ENCODE data around the gene FAM50B. TPM values are rescaled to one million over a fixed set of nuclear protein-coding genes. Genes with fewer than 3 reads are reported as not detected.

FAM50B gene
- total RNA-seq, 1 donor from 2014 or later: 9.1 TPM

DNA sequence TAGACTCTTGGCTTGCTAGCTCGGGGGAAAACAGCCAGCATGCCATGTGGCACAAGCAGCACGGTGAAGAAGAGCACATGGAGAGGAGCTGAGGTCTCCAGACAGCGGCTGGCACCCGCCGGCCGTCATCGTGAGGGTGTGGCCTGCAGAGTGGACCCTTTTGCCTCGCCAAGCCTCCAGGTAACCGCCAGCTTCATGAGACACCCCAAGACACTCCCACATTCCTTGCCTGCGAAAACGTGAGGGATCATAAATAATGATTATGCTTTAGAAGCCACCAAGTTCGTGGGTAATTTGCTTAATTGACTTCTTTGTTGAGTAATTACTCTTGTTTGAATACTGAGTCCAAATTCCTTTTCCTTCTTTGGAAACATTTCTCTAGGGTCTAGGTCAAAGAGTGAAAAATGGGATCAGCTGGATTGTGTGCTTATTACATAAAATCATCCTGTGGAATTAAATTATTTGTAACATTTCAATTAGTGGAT is 23.2 kb downstream of the FAM50B start:
- H3K36me3 Mint-ChIP-seq (ENCODE audit: low read depth): no peaks in the 10 kb centered on the region
- H3K4me3 Mint-ChIP-seq: no peak overlapping the region
- peaks cover 17% of the 10 kb centered on the region for H3K27me3 Mint-ChIP-seq (ENCODE audit: insufficient read depth)
- H3K4me1 Mint-ChIP-seq (ENCODE audit: low read depth): peaks cover 13% of the 10 kb centered on the region
- intact Hi-C loops (cut with micrococcal nuclease): no loop called here
- DNase-seq (ENCODE audit: low spot score): no peak
- no peak overlapping the region for H3K27ac Mint-ChIP-seq
- H3K9me3 Mint-ChIP-seq: peaks cover 3% of the 10 kb centered on the region

DNA sequence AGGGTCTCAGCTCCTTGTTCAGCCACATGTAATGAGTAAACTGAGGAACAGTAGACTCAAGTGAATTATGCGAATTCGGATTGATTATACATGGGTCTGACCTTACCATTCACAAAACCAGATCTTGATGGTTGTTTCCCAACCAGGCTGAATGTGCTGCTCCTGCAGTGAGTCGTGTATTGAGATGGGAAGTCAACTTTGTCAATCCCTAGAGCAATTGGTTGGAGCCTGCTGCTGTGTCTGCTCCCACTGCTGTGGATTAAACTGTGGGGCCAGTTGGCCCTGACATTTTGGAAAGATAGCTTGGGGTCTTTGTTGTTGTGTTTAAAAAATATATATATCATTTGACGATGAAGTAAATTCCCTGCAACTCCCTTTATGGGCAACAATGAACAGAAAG is 23.9 kb downstream of the FAM50B start:
- peaks cover 3% of the 10 kb centered on the region for H3K9me3 Mint-ChIP-seq
- DNase-seq (ENCODE audit: low spot score): no peak
- no peak overlapping the region for H3K27ac Mint-ChIP-seq
- H3K4me3 Mint-ChIP-seq: no peak overlapping the region
- intact Hi-C loops (cut with micrococcal nuclease): no loop called here
- peaks cover 7% of the 10 kb centered on the region for H3K4me1 Mint-ChIP-seq (ENCODE audit: low read depth)
- no peaks in the 10 kb centered on the region for H3K36me3 Mint-ChIP-seq (ENCODE audit: low read depth)
- H3K27me3 Mint-ChIP-seq (ENCODE audit: insufficient read depth): peaks cover 17% of the 10 kb centered on the region

DNA sequence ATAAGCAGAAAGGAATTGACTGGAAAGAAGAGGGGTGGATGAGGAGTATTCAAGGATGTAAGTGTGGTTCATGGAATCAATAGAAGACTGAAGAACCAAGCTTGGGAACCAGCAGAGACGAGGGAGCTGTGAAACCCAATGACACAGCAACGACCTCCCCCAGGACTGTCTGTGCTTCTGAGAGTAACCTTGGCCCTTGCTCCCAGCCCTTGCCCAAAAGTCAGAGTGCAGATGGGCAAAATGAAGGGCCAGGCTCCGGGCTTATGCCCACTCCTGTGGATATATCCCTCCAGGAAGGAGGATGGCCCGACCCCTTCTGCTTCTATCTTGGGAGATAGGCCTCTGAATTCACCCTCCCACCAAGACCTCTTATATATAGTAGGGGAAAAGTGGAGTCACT is 24.9 kb downstream of the FAM50B start:
- peaks cover 17% of the 10 kb centered on the region for H3K27me3 Mint-ChIP-seq (ENCODE audit: insufficient read depth)
- H3K4me1 Mint-ChIP-seq (ENCODE audit: low read depth): no peaks in the 10 kb centered on the region

DNA sequence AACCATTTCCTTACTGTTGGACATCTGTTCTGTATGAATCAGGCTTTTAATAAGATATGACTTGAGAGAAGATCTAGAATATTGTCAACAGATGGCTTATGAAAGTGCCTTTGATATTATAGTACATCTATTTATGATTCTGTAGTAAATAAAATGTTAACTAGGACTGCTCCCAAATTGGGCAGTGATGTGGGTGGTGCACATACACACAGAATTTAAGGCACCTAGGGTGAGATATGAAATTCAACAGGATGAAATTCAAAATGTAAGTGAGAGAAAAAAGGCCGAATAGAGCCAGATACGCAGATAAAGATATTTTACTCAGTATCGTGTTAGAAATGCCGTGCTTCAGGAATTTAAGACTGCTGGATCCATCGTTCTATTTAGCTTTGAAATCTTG is 26.3 kb downstream of the FAM50B start:
- Mint-ChIP-seq H3K4me1 (ENCODE audit: low read depth) (no peaks in the 10 kb centered on the region), H3K27me3 (ENCODE audit: insufficient read depth) (peaks cover 17% of the 10 kb centered on the region), H3K27ac (no peak overlapping the region), H3K4me3 (no peak overlapping the region), H3K9me3 (no peaks in the 10 kb centered on the region), H3K36me3 (ENCODE audit: low read depth) (no peaks in the 10 kb centered on the region)
- DNase-seq (ENCODE audit: low spot score): no peak
- intact Hi-C loops (cut with micrococcal nuclease): no loop called here

More for the DNA sequence above, 24.9 kb downstream of the FAM50B start:
- H3K36me3 Mint-ChIP-seq (ENCODE audit: low read depth): no peaks in the 10 kb centered on the region
- no peak for DNase-seq (ENCODE audit: low spot score)
- H3K4me3 Mint-ChIP-seq: no peak overlapping the region
- intact Hi-C loops (cut with micrococcal nuclease): no loop called here
- no peaks in the 10 kb centered on the region for H3K9me3 Mint-ChIP-seq
- H3K27ac Mint-ChIP-seq: no peak overlapping the region

DNA sequence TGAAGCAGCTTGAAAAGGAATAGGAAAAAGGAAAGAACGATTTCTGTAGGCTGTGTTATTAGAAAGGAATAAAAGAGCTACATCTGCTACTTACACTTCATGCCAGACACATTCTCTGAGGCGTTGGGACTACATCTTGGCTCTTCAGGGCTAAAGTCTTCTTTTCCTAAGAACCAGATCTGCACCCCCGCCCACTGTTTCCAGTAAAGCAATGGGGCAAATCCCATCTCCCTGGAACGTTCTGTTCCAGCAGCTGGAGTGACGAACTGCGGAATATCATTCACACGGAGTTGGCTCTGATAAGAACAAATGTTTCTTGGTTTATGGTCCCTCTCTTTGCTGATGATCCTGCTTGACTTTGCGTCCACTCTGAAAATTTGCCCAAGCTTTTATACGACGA is 26.9 kb downstream of the FAM50B start:
- Mint-ChIP-seq H3K4me3 (no peak overlapping the region), H3K36me3 (ENCODE audit: low read depth) (no peaks in the 10 kb centered on the region), H3K4me1 (ENCODE audit: low read depth) (no peaks in the 10 kb centered on the region), H3K9me3 (no peaks in the 10 kb centered on the region), H3K27me3 (ENCODE audit: insufficient read depth) (peaks cover 17% of the 10 kb centered on the region), H3K27ac (no peak overlapping the region)
- DNase-seq (ENCODE audit: low spot score): no peak
- intact Hi-C loops (cut with micrococcal nuclease): no loop called here

DNA sequence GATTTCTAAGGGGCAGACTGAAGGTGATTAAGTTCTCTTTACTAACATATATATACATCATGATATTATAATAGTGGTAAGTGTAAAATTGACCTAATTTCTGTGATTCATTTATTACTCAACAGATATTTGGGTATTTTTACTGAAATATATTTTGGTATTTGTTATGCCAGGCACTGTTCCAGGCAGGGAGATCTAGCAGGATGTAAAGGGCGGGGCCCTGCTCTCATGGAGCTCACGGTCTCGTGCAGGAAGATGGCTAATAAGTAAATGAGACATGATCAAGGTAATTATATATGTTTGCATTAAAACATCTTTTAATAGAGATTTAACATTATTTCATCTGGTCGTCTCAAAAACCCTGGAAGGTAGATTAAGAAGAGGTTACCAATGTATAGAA is 27.7 kb downstream of the FAM50B start:
- no peak for DNase-seq (ENCODE audit: low spot score)
- Mint-ChIP-seq H3K27me3 (ENCODE audit: insufficient read depth) (peaks cover 17% of the 10 kb centered on the region), H3K36me3 (ENCODE audit: low read depth) (no peaks in the 10 kb centered on the region), H3K9me3 (no peaks in the 10 kb centered on the region), H3K27ac (no peak overlapping the region), H3K4me3 (no peak overlapping the region), H3K4me1 (ENCODE audit: low read depth) (no peaks in the 10 kb centered on the region)
- intact Hi-C loops (cut with micrococcal nuclease): no loop called here

DNA sequence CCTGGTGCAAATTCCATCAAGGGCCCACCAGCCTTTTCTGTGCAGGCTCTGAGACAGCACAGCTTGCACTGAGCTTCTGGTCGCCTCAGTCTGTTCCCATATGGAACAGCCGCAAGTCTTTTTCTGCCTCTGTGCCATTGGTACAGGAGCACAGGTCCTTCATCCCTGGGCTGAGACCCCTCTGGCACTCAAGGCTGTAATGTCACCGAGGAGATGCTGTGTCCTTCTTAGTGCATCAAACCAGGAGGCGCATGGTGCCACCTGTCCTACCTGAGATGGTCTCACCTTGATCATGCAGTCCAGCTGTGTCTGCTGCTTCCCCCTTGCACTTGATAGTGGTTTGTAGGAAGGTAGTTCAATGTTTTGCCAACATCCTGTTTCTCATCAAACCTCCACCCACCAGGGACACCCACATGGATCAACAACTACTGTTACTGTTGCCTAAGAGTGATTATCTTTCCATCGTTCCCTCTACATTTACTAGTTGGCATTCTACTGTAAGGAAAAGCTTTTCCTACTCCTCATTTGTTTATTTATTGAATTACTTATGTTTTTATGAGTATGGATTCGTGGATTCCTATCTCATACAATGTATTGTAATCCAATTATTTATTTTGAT is 29.0 kb downstream of the FAM50B start:
- no peak for DNase-seq (ENCODE audit: low spot score)
- intact Hi-C loops (cut with micrococcal nuclease): no loop called here
- no peaks in the 10 kb centered on the region for H3K9me3 Mint-ChIP-seq
- no peaks in the 10 kb centered on the region for H3K36me3 Mint-ChIP-seq (ENCODE audit: low read depth)
- H3K27ac Mint-ChIP-seq: no peak overlapping the region
- H3K4me3 Mint-ChIP-seq: no peak overlapping the region
- H3K4me1 Mint-ChIP-seq (ENCODE audit: low read depth): no peaks in the 10 kb centered on the region
- peaks cover 12% of the 10 kb centered on the region for H3K27me3 Mint-ChIP-seq (ENCODE audit: insufficient read depth)

DNA sequence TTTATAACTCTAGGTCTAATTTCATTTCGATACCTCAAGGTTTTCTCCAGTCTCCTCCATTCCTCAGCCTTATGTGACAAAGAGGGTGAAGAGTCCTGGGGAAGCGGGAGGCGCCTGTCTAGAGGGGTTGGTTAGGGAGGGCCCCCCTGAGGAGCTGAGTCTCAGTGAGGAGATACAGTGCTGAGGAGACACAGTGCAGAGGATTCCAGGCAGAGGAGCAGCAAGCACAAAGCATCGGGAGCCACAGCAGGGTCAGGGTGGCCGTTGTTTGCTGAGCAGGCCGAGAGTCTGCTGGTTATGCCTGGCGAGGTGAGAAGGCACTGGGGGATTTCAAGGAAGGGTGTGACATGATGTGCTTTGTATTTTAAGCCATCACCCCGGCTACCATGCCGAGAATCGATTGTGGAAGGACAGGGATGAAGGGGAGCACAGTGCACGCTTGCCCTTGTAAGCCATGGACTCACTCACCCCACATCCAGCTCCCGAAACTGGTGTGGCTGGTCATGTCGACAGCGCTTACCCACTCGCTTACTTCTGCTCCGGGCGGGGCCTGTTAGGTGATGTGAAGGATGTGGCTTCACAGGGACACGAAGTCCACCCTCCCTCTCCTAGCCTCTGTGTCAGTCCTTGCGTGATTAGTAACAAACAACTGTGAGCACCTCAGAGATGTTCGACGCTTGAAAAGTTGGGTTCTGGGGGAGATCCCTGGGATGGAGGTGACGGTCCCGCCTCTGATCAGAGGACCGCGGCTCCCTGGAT is 30.2 kb downstream of the FAM50B start:
- Mint-ChIP-seq H3K4me3 (no peak overlapping the region), H3K36me3 (ENCODE audit: low read depth) (no peaks in the 10 kb centered on the region), H3K27ac (no peak overlapping the region), H3K27me3 (ENCODE audit: insufficient read depth) (peaks cover 12% of the 10 kb centered on the region), H3K4me1 (ENCODE audit: low read depth) (no peaks in the 10 kb centered on the region), H3K9me3 (no peaks in the 10 kb centered on the region)
- intact Hi-C loops (cut with micrococcal nuclease): no loop called here
- DNase-seq (ENCODE audit: low spot score): no peak

DNA sequence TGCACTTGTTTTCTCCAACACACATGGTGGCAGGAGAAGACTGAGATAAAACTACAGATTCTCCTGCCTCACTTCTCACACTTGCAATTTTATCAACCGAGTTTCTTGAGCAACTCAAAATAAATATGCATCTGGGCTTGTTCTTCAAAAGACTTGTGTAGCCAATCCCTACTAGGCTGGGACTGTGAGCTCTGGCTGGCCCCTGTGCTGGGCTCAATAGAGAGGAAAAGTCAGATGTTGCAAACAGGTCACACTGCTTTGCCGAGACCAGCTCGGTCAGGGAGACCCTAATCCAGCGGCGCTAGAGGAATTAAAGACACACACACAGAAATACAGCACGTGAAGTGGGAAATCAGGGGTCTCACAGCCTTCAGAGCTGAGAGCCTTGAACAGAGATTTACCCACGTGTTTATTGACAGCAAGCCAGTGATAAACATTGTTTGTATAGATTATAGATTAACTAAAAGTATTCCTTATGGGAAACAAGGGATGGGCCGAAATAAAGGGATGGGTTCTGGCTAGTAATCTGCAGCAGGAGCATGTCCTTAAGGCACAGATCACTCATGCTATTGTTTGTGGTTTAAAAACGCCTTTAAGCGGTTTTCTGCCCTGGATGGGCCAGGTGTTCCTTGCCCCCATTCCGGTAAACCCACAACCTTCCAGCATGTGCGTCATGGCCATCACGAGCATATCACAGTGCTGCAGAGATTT is 32.7 kb downstream of the FAM50B start:
- H3K4me1 Mint-ChIP-seq (ENCODE audit: low read depth): no peaks in the 10 kb centered on the region
- H3K4me3 Mint-ChIP-seq: no peak overlapping the region
- H3K9me3 Mint-ChIP-seq: no peaks in the 10 kb centered on the region
- H3K36me3 Mint-ChIP-seq (ENCODE audit: low read depth): no peaks in the 10 kb centered on the region
- peaks cover 6% of the 10 kb centered on the region for H3K27me3 Mint-ChIP-seq (ENCODE audit: insufficient read depth)
- DNase-seq (ENCODE audit: low spot score): no peak
- intact Hi-C loops (cut with micrococcal nuclease): no loop called here
- H3K27ac Mint-ChIP-seq: no peak overlapping the region

DNA sequence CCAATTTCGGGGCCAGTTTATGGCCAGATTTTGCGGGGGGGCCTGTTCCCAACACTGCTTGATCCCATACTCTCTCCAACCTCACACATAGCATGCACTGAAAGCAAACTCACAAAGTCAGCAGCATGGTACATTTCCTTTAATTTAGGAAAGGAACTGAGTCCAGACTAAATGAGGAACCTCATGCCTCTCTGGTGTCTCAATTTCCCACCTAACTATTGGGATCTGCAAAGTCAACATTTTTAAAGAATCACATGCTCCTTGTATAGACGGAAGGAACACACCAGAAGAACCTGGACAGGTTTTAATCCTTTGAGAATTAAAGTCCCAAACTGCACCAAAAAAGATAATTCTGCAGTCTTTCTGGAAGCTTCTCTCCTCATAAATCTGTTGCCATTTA is 33.3 kb downstream of the FAM50B start:
- Mint-ChIP-seq H3K4me3 (no peak overlapping the region), H3K4me1 (ENCODE audit: low read depth) (no peaks in the 10 kb centered on the region), H3K27me3 (ENCODE audit: insufficient read depth) (peaks cover 6% of the 10 kb centered on the region), H3K36me3 (ENCODE audit: low read depth) (no peaks in the 10 kb centered on the region), H3K27ac (no peak overlapping the region), H3K9me3 (no peaks in the 10 kb centered on the region)
- DNase-seq (ENCODE audit: low spot score): no peak
- intact Hi-C loops (cut with micrococcal nuclease): no loop called here

DNA sequence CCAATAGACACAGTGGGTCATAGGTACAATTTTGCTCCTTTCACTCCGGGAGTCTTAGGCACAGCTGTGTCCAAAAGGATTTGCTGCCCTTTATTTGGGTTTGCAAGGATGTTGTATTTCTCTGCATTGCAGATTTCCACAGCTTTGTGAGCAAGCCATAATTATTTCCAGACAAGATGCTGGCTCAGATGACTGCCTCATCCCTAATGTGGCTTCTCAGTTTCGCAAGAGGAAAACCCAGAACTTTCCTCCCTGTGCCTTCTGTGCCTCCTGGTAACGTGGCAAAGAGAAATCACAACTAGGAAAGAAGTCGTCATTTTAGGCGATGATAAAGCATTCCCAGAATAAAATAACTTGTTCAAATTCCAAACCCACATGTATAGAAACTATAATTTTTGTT is 33.7 kb downstream of the FAM50B start:
- H3K9me3 Mint-ChIP-seq: no peaks in the 10 kb centered on the region
- H3K27ac Mint-ChIP-seq: no peak overlapping the region
- intact Hi-C loops (cut with micrococcal nuclease): no loop called here

DNA sequence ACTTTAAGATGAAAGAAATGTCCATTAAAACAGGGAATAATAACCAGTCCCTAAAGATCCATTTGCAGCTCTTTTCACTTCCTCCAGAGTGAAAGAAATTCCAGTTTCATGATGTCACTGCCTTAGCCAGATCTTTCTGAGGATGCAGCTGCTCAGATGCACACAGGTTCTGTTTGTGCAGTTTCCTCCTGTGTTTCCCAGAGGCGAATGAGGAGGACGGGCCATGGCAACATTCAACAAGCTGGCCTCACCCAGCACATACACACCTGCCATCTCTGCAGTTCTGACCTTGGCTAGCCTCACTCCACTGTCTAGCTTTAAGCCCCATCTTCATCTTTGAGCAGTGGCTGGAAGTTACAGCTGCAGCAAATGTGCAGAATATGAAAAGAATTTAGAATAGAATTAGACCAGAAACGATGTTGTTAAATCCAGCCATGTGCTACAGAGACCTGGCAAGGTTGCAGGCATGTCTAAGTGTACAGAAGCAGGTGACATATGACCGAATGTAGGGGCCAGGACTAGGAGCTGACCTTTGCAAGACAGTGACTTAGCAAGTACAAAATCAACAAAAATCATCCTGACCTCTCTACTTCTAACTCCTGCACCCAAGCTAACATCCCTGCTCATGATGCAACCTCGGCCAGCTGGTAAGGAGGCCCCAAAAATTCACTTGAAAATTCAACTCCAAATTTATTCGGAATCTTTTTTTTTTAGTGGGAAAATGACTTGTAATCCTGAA is 35.0 kb downstream of the FAM50B start:
- no peaks in the 10 kb centered on the region for H3K36me3 Mint-ChIP-seq (ENCODE audit: low read depth)
- no peak overlapping the region for H3K27ac Mint-ChIP-seq
- intact Hi-C loops (cut with micrococcal nuclease): no loop called here
- peaks cover 9% of the 10 kb centered on the region for H3K27me3 Mint-ChIP-seq (ENCODE audit: insufficient read depth)
- H3K9me3 Mint-ChIP-seq: no peaks in the 10 kb centered on the region
- no peak for DNase-seq (ENCODE audit: low spot score)
- H3K4me3 Mint-ChIP-seq: no peak overlapping the region
- H3K4me1 Mint-ChIP-seq (ENCODE audit: low read depth): no peaks in the 10 kb centered on the region

More for the DNA sequence above, 33.7 kb downstream of the FAM50B start:
- Mint-ChIP-seq H3K27me3 (ENCODE audit: insufficient read depth) (peaks cover 6% of the 10 kb centered on the region), H3K4me3 (no peak overlapping the region), H3K4me1 (ENCODE audit: low read depth) (no peaks in the 10 kb centered on the region), H3K36me3 (ENCODE audit: low read depth) (no peaks in the 10 kb centered on the region)
- no peak for DNase-seq (ENCODE audit: low spot score)
